Osteoblast (primary cell): ENCODE measurements around the gene EGFR. TPM values are rescaled to one million over a fixed set of nuclear protein-coding genes. Genes with fewer than 3 reads are reported as not detected.

Experiments used
- DNase-seq: peaks from one replicate; pipeline ENCODE4 v3.0.0; 2011; ENCODE audit warnings: low spot score, mixed read lengths; ENCODE audit not compliant: insufficient read length; ENCODE audit errors: missing footprints
- H2AFZ ChIP-seq: 2 replicates; pipeline ENCODE4 v1.6.0; 2011; ENCODE audit warnings: mild to moderate bottlenecking, low read length
- H3K27ac ChIP-seq: 2 replicates; pipeline ENCODE4 v1.5.1; 2011; ENCODE audit warnings: mild to moderate bottlenecking, low read depth, low read length, moderate library complexity
- H3K27me3 ChIP-seq: 2 replicates; pipeline ENCODE4 v1.6.0; 2012; ENCODE audit warnings: mild to moderate bottlenecking, control low read depth, inconsistent platforms, low read length, moderate library complexity; ENCODE audit not compliant: insufficient read depth
- H3K36me3 ChIP-seq: 2 replicates; pipeline ENCODE4 v1.5.1; 2011; ENCODE audit warnings: mild to moderate bottlenecking, low read length, control low read depth, moderate library complexity; ENCODE audit not compliant: insufficient read depth
- H3K4me1 ChIP-seq: 2 replicates; pipeline ENCODE4 v1.5.1; 2011; ENCODE audit warnings: mild to moderate bottlenecking, low read length, control low read depth, moderate library complexity; ENCODE audit not compliant: insufficient read depth
- H3K4me2 ChIP-seq: 2 replicates; pipeline ENCODE4 v1.6.0; 2011; ENCODE audit warnings: mild to moderate bottlenecking, low read length; ENCODE audit not compliant: insufficient read depth
- H3K4me3 ChIP-seq: fragments of 200-600 bp; sonication (generic); 3 replicates; pipeline ENCODE4 v1.5.1; 2012; ENCODE audit warnings: mild to moderate bottlenecking, low read length, inconsistent platforms; ENCODE audit not compliant: insufficient read depth
- H3K79me2 ChIP-seq: 2 replicates; pipeline ENCODE4 v1.6.0; 2012; ENCODE audit warnings: mild to moderate bottlenecking, low read length, control low read depth, inconsistent platforms; ENCODE audit not compliant: insufficient read depth
- H3K9me3 ChIP-seq: 2 replicates; pipeline ENCODE4 v1.5.1; 2011; ENCODE audit warnings: low read depth, low read length, control low read depth
- H4K20me1 ChIP-seq: 2 replicates; pipeline ENCODE4 v1.6.0; 2012; ENCODE audit warnings: mild to moderate bottlenecking, low read length, control low read depth; ENCODE audit not compliant: insufficient read depth
- CTCF ChIP-seq: IDR thresholded peaks from 2 replicates; pipeline ENCODE4 v1.5.1; 2011; ENCODE audit warnings: mild to moderate bottlenecking, low read depth, low read length, moderate library complexity; ENCODE audit errors: extremely low read depth
- total RNA-seq: library from RNA; depleted of rRNA; stranded (reverse); fragments of >200 nt; gene quantifications from 2 replicates; pipeline ENCODE4 v1.2.3, GENCODE V29; 2012

The EGFR gene
- total RNA-seq, 1 donor, result 104 TPM

GRCh38 chr7:55230014-55230413 lies 211.2 kb downstream of the EGFR start:
- H3K4me3 ChIP-seq, result no peak overlapping the region
- H3K27me3 ChIP-seq, result peaks cover 39% of the 10 kb centered on the region
- H3K4me1 ChIP-seq, result no peaks in the 10 kb centered on the region
- no peak overlapping the region for H2AFZ ChIP-seq
- H3K4me2 ChIP-seq, result no peak overlapping the region
- no peak for DNase-seq
- no peaks in the 10 kb centered on the region for H4K20me1 ChIP-seq
- no peaks in the 10 kb centered on the region for H3K36me3 ChIP-seq
- TF ChIP-seq CTCF, result no peak
- H3K27ac ChIP-seq, result no peak overlapping the region
- H3K9me3 ChIP-seq, result no peaks in the 10 kb centered on the region
- no peaks in the 10 kb centered on the region for H3K79me2 ChIP-seq

GRCh38 chr7:55231736-55232280 lies 213.0 kb downstream of the EGFR start:
- Histone ChIP-seq H3K27me3 (peaks cover 45% of the 10 kb centered on the region), H3K4me1 (no peaks in the 10 kb centered on the region), H3K4me2 (no peak overlapping the region), H3K27ac (no peak overlapping the region), H3K36me3 (no peaks in the 10 kb centered on the region), H3K9me3 (no peaks in the 10 kb centered on the region), H2AFZ (no peak overlapping the region), H3K79me2 (no peaks in the 10 kb centered on the region), H3K4me3 (no peak overlapping the region), H4K20me1 (no peaks in the 10 kb centered on the region)
- no peak for TF ChIP-seq CTCF
- no peak for DNase-seq

GRCh38 chr7:55233001-55233400 lies 214.2 kb downstream of the EGFR start:
- DNase-seq, result no peak
- no peak overlapping the region for H3K4me3 ChIP-seq
- H3K36me3 ChIP-seq, result no peaks in the 10 kb centered on the region
- H3K4me2 ChIP-seq, result no peak overlapping the region
- H4K20me1 ChIP-seq, result no peaks in the 10 kb centered on the region
- TF ChIP-seq CTCF, result no peak
- H3K4me1 ChIP-seq, result no peaks in the 10 kb centered on the region
- no peak overlapping the region for H2AFZ ChIP-seq
- no peaks in the 10 kb centered on the region for H3K79me2 ChIP-seq
- H3K9me3 ChIP-seq, result no peaks in the 10 kb centered on the region
- no peak overlapping the region for H3K27ac ChIP-seq
- H3K27me3 ChIP-seq, result peaks cover 52% of the 10 kb centered on the region

- H3K36me3 ChIP-seq, result no peaks in the 10 kb centered on the region
- no peak overlapping the region for H3K4me2 ChIP-seq
- no peak for TF ChIP-seq CTCF
- DNase-seq, result no peak
- no peaks in the 10 kb centered on the region for H3K9me3 ChIP-seq
- H3K27ac ChIP-seq, result no peak overlapping the region
- no peaks in the 10 kb centered on the region for H3K79me2 ChIP-seq
- H3K27me3 ChIP-seq, result peaks cover 49% of the 10 kb centered on the region
- H3K4me1 ChIP-seq, result no peaks in the 10 kb centered on the region
- H2AFZ ChIP-seq, result no peak overlapping the region
- H3K4me3 ChIP-seq, result no peak overlapping the region
- H4K20me1 ChIP-seq, result no peaks in the 10 kb centered on the region
Measured at GRCh38 chr7:55234408-55234807, 215.6 kb downstream of the EGFR start.
